ENCODE measurements around the gene CCDC85C. TPM values are rescaled to one million over a fixed set of nuclear protein-coding genes. Genes with fewer than 3 reads are reported as not detected.

The CCDC85C gene
- total RNA-seq, 6 donors from 2014 or later, result 5.2 to 31.0 (median 20.4) TPM

- ATAC-seq (ENCODE audit: low FRiP score in 2 of 2) (no peak), DNase-seq (no peak)
- no peaks in the 10 kb centered on the region for H3K27me3 ChIP-seq
- no peaks in the 10 kb centered on the region for H3K36me3 ChIP-seq
- WGBS, 2 donors, result 87 to 92% methylated on average over 16 of the region's 16 CpGs
- no peaks in the 10 kb centered on the region for H3K9me3 ChIP-seq
- TF ChIP-seq POLR2A (IDR thresholded peaks at IDR 0.05), result no peak
- TF ChIP-seq CTCF (IDR thresholded peaks at IDR 0.05), result no peak
- no peak for TF ChIP-seq EP300 (IDR thresholded peaks at IDR 0.05)
- no peak for TF ChIP-seq POLR2AphosphoS5 (IDR thresholded peaks at IDR 0.05)
- H3K4me1 ChIP-seq, result peaks cover 25 to 37% (median 27%) of the 10 kb centered on the region in 4 donors
- H3K27ac ChIP-seq, result no peak overlapping the region
- H3K4me3 ChIP-seq, result no peak overlapping the region
Observed at GRCh38 chr14:99559286-99559990, 44.6 kb downstream of the CCDC85C start.

- no peak for TF ChIP-seq POLR2A (IDR thresholded peaks at IDR 0.05)
- no peak for TF ChIP-seq POLR2AphosphoS5 (IDR thresholded peaks at IDR 0.05)
- WGBS, 2 donors, result 95 to 96% methylated on average over 7 to 10 of the region's 10 CpGs
- Histone ChIP-seq H3K36me3 (no peaks in the 10 kb centered on the region), H3K4me1 (peaks cover 9 to 32% (median 10%) of the 10 kb centered on the region in 4 donors), H3K27me3 (no peaks in the 10 kb centered on the region), H3K9me3 (no peaks in the 10 kb centered on the region), H3K27ac (no peak overlapping the region), H3K4me3 (no peak overlapping the region)
- DNase-seq, result no peak
- no peak for ATAC-seq (ENCODE audit: low FRiP score in 2 of 2)
Observed at GRCh38 chr14:99556134-99556791, 47.7 kb downstream of the CCDC85C start.

GRCh38 chr14:99554757-99555531 lies 49.1 kb downstream of the CCDC85C start:
- 66 to 80% methylated on average over 8 to 9 of the region's 9 CpGs for WGBS, 2 donors

GRCh38 chr14:99554184-99554583 lies 49.8 kb downstream of the CCDC85C start:
- TF ChIP-seq POLR2A (IDR thresholded peaks at IDR 0.05), result no peak
- TF ChIP-seq POLR2AphosphoS5 (IDR thresholded peaks at IDR 0.05), result no peak
- Histone ChIP-seq H3K36me3 (no peaks in the 10 kb centered on the region), H3K27me3 (no peaks in the 10 kb centered on the region), H3K9me3 (no peaks in the 10 kb centered on the region), H3K27ac (peak overlapping the region in 1 of 4 donors; percentile 24), H3K4me1 (peaks cover 4 to 28% (median 8%) of the 10 kb centered on the region in 4 donors), H3K4me3 (no peak overlapping the region)
- peak in 1 of 2 donors; percentile 69 for DNase-seq
- WGBS, 2 donors, result 57 to 89% methylated on average over 4 to 12 of the region's 12 CpGs
- ATAC-seq (ENCODE audit: low FRiP score in 2 of 2), result peak in 1 of 2 donors; percentile 7

More at GRCh38 chr14:99554757-99555531, 49.1 kb downstream of the CCDC85C start:
- peak in 1 of 2 donors; percentile 85 for DNase-seq
- Histone ChIP-seq H3K27ac (peak overlapping the region in 1 of 4 donors; percentile 24), H3K27me3 (no peaks in the 10 kb centered on the region), H3K4me1 (peaks cover 4 to 28% (median 8%) of the 10 kb centered on the region in 4 donors), H3K36me3 (no peaks in the 10 kb centered on the region), H3K4me3 (no peak overlapping the region), H3K9me3 (no peaks in the 10 kb centered on the region)
- ATAC-seq (ENCODE audit: low FRiP score in 2 of 2), result peak in 1 of 2 donors; percentile 20
- TF ChIP-seq POLR2A (IDR thresholded peaks at IDR 0.05) (no peak), CTCF (IDR thresholded peaks at IDR 0.05) (no peak), EP300 (IDR thresholded peaks at IDR 0.05) (no peak), POLR2AphosphoS5 (IDR thresholded peaks at IDR 0.05) (no peak)

GRCh38 chr14:99552572-99553216 lies 51.3 kb downstream of the CCDC85C start:
- no peak overlapping the region for H3K4me3 ChIP-seq
- H3K27me3 ChIP-seq, result no peaks in the 10 kb centered on the region
- H3K9me3 ChIP-seq, result no peaks in the 10 kb centered on the region
- H3K36me3 ChIP-seq, result no peaks in the 10 kb centered on the region
- no peak overlapping the region for H3K27ac ChIP-seq
- peaks cover 4 to 28% (median 8%) of the 10 kb centered on the region in 4 donors for H3K4me1 ChIP-seq
- no peak for DNase-seq
- TF ChIP-seq EP300 (IDR thresholded peaks at IDR 0.05) (no peak), POLR2AphosphoS5 (IDR thresholded peaks at IDR 0.05) (no peak), CTCF (IDR thresholded peaks at IDR 0.05) (no peak), POLR2A (IDR thresholded peaks at IDR 0.05) (no peak)
- 60 to 80% methylated on average over 2 to 13 of the region's 13 CpGs for WGBS, 2 donors
- no peak for ATAC-seq (ENCODE audit: low FRiP score in 2 of 2)
